ENCODE measurements around the gene CREBRF.
"Not testable (repeated sequence)": the region's sequence is repeated elsewhere in the genome, so short reads cannot be mapped to it uniquely, and the experiment has no call there.

CREBRF gene

GRCh38 chr5:173148354-173148753 is 92.2 kb downstream of the CREBRF start:
- no peak for ATAC-seq
- Mint-ChIP-seq H3K4me1 (peaks cover 11% of the 10 kb centered on the region), H3K4me3 (no peak overlapping the region), H3K36me3 (peaks cover 69% of the 10 kb centered on the region), H3K9me3 (no peaks in the 10 kb centered on the region), H3K27ac (no peak overlapping the region)
- no peak for DNase-seq (ENCODE audit: low spot score in 2 of 2)

DNA sequence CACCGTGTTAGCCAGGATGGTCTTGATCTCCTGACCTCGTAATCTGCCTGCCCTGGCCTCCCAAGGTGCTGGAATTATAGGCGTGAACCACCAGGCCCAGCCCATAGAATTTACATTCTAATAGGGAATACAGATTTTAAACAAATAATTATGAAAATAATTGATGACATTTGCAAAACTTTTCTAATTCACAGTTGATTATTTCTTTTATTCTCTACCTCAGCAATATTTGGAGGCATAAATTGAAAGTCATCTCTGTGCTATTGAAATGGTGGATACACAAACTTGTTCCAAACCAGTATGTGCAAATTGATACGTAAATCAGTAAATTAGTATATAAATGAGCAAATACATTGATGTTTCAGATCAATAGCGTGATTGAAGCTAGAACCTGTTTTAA is 96.4 kb downstream of the CREBRF start:
- H3K9me3 Mint-ChIP-seq = no peaks in the 10 kb centered on the region
- ATAC-seq = no peak
- peaks cover 1% of the 10 kb centered on the region for H3K4me1 Mint-ChIP-seq
- no peak overlapping the region for H3K27ac Mint-ChIP-seq
- H3K36me3 Mint-ChIP-seq = peaks cover 86% of the 10 kb centered on the region
- H3K4me3 Mint-ChIP-seq = no peak overlapping the region
- no peak for DNase-seq (ENCODE audit: low spot score in 2 of 2)

GRCh38 chr5:173153842-173154241 is 97.7 kb downstream of the CREBRF start:
- Mint-ChIP-seq H3K4me3 (no peak overlapping the region), H3K36me3 (peaks cover 96% of the 10 kb centered on the region), H3K27ac (peak overlapping the region; percentile 37), H3K9me3 (no peaks in the 10 kb centered on the region), H3K4me1 (no peaks in the 10 kb centered on the region)
- DNase-seq (ENCODE audit: low spot score in 2 of 2) (no peak), ATAC-seq (no peak)

DNA sequence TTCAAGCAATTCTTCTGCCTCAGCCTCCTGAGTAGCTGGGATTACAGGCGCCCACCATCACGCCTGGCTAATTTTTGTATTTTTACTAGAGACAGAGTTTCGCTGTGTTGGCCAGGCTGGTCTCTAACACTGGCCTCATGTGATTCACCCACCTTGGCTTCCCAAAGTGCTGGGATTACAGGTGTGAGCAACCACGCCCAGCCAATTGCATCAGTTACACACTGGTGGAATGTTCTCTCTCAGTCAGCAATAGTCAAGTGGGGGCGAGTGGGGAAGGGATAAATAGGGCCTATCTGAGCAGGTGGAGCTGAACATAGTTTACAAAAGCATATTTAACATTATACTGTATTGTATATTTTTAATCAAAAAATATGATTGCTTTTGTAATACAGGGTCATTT is 98.5 kb downstream of the CREBRF start:
- H3K27ac Mint-ChIP-seq; H3K4me3 Mint-ChIP-seq; ATAC-seq; H3K9me3 Mint-ChIP-seq; DNase-seq (ENCODE audit: low spot score in 2 of 2); H3K4me1 Mint-ChIP-seq: not testable (repeated sequence)
- H3K36me3 Mint-ChIP-seq = peaks cover 100% of the 10 kb centered on the region

- Mint-ChIP-seq H3K36me3 (peaks cover 97% of the 10 kb centered on the region), H3K4me1 (no peaks in the 10 kb centered on the region), H3K27ac (no peak overlapping the region), H3K9me3 (no peaks in the 10 kb centered on the region), H3K4me3 (no peak overlapping the region)
- ATAC-seq (no peak), DNase-seq (ENCODE audit: low spot score in 2 of 2) (no peak)
These were observed 99.8 kb downstream of the CREBRF start for GRCh38 chr5:173155912-173156311.

- H3K9me3 Mint-ChIP-seq = no peaks in the 10 kb centered on the region
- no peaks in the 10 kb centered on the region for H3K4me1 Mint-ChIP-seq
- DNase-seq (ENCODE audit: low spot score in 2 of 2) (no peak), ATAC-seq (no peak)
- no peak overlapping the region for H3K4me3 Mint-ChIP-seq
- no peak overlapping the region for H3K27ac Mint-ChIP-seq
- H3K36me3 Mint-ChIP-seq = peaks cover 93% of the 10 kb centered on the region
These were observed 102.2 kb downstream of the CREBRF start for GRCh38 chr5:173158366-173158765.

DNA sequence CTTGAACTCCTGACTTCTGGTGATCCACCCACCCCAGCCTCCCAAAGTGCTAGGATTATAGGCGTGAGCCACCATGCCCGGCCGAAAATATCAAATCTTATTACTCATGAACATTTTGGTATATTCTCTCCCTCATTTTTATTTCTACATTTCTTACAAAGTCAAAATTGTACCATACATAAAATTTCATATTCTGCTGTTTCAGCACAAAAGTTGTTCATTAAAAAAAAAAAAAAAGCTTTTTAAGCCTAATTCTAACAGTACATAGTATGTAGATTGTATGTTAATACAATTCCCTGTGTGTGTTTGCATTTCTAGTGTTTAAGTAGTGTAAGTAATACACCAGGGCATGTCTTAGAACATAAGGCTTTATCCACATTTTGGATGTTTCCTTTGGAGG is 103.1 kb downstream of the CREBRF start:
- H3K27ac Mint-ChIP-seq = no peak overlapping the region
- H3K36me3 Mint-ChIP-seq = peaks cover 92% of the 10 kb centered on the region
- ATAC-seq = no peak
- no peak for DNase-seq (ENCODE audit: low spot score in 2 of 2)
- H3K9me3 Mint-ChIP-seq = no peaks in the 10 kb centered on the region
- H3K4me1 Mint-ChIP-seq = no peaks in the 10 kb centered on the region
- no peak overlapping the region for H3K4me3 Mint-ChIP-seq

- Mint-ChIP-seq H3K4me1 (no peaks in the 10 kb centered on the region), H3K27ac (no peak overlapping the region), H3K36me3 (peaks cover 80% of the 10 kb centered on the region), H3K4me3 (no peak overlapping the region), H3K9me3 (no peaks in the 10 kb centered on the region)
- ATAC-seq (no peak), DNase-seq (ENCODE audit: low spot score in 2 of 2) (no peak)
These were observed 105.0 kb downstream of the CREBRF start for GRCh38 chr5:173161148-173161547.

DNA sequence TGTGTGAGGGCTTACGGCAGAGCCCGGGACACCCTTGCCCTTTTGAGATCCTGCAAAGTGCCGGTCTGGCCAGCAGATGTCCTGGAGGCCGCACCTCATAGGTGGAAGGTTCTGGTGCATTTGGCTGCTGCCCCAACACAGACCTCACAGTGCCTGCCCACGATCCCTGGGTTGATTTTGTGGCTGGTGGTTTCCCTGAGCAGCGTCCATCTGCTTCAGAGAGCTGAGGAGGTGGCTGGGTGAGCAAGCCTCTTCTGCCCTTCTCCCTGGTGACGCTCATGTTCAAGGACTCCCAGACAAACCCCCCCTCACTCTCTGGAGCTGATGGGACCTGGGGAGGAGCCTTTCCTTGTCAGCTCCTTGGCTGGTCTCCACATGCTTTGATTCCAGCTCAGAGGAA is 107.1 kb downstream of the CREBRF start:
- Mint-ChIP-seq H3K36me3 (peaks cover 60% of the 10 kb centered on the region), H3K9me3 (no peaks in the 10 kb centered on the region), H3K27ac (no peak overlapping the region), H3K4me1 (no peaks in the 10 kb centered on the region), H3K4me3 (no peak overlapping the region)
- ATAC-seq = no peak
- no peak for DNase-seq (ENCODE audit: low spot score in 2 of 2)

DNA sequence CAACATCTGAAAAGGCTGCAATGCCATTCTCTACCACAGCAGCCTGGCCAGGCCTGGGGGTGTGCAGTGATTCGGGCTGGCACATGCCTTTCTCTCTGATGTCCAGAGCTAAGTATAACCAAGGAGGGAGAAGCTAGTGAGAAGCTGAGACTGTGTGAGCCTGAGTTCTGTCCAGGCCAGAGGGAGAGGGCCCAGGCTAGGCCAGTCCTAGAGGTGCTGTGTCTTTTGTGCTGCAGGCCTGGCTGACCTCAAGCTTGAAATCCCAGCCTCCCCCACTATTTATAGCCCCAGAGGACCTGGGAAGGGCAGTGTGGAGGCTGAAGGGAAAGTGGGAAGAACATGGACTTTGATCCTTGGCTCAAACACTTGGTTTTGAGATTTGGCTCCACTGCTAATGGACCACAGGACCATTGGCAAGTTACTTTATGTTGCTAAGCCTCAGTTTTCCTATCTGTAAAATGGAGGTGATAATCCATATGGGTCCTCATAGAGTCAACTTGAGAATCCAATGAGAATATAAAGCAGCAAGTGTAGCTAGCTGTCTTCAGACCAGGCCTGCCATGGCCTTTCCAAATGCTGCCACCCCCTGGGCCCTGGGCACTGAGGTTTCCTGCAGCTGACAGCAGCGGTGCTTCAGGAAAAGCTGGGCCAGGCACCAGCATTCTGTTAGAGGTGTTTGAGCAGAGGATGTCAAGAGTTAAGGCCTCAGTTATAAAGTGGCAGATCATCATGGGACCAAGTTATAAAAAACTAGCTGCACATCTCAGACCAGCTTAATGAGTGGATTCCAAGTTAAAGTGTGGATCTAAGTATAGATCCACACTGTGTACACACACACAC is 109.2 kb downstream of the CREBRF start:
- Mint-ChIP-seq H3K4me3 (no peak overlapping the region), H3K36me3 (peaks cover 39% of the 10 kb centered on the region), H3K27ac (peak overlapping the region; percentile 64), H3K4me1 (no peaks in the 10 kb centered on the region), H3K9me3 (no peaks in the 10 kb centered on the region)
- ATAC-seq (no peak), DNase-seq (ENCODE audit: low spot score in 2 of 2) (no peak)

DNA sequence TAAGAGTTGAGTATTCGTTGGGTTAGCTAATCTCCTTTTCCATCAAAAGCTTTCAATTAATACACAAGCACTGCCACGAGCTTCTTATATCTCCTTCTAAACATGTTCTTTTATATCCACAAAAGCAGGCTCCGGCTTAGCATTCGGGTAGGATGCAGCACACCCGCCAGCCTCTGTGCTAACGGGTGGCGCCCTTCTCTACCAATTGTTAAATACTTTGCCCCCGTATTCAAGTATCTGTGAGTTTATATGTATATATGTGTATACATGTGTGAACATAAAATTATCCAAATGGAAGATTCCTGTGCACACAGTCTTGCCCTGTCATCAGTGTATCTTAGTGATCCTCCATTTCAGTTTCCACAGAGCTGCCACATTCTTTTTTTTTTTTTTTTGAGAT is 116.0 kb downstream of the CREBRF start:
- DNase-seq (ENCODE audit: low spot score in 2 of 2) (no peak), ATAC-seq (no peak)
- no peak overlapping the region for H3K27ac Mint-ChIP-seq
- no peak overlapping the region for H3K4me3 Mint-ChIP-seq
- no peaks in the 10 kb centered on the region for H3K36me3 Mint-ChIP-seq
- no peaks in the 10 kb centered on the region for H3K4me1 Mint-ChIP-seq
- H3K9me3 Mint-ChIP-seq = no peaks in the 10 kb centered on the region

- ATAC-seq (no peak), DNase-seq (ENCODE audit: low spot score in 2 of 2) (no peak)
- no peak overlapping the region for H3K27ac Mint-ChIP-seq
- no peaks in the 10 kb centered on the region for H3K36me3 Mint-ChIP-seq
- no peaks in the 10 kb centered on the region for H3K4me1 Mint-ChIP-seq
- no peaks in the 10 kb centered on the region for H3K9me3 Mint-ChIP-seq
- H3K4me3 Mint-ChIP-seq = no peak overlapping the region
These were observed 119.4 kb downstream of the CREBRF start for GRCh38 chr5:173175523-173175922.

GRCh38 chr5:173178369-173178910 is 122.3 kb downstream of the CREBRF start:
- no peak overlapping the region for H3K27ac Mint-ChIP-seq
- ATAC-seq (peak; percentile 51), DNase-seq (ENCODE audit: low spot score in 2 of 2) (no peak)
- H3K4me3 Mint-ChIP-seq = no peak overlapping the region
- H3K36me3 Mint-ChIP-seq = no peaks in the 10 kb centered on the region
- H3K9me3 Mint-ChIP-seq = no peaks in the 10 kb centered on the region
- H3K4me1 Mint-ChIP-seq = no peaks in the 10 kb centered on the region

DNA sequence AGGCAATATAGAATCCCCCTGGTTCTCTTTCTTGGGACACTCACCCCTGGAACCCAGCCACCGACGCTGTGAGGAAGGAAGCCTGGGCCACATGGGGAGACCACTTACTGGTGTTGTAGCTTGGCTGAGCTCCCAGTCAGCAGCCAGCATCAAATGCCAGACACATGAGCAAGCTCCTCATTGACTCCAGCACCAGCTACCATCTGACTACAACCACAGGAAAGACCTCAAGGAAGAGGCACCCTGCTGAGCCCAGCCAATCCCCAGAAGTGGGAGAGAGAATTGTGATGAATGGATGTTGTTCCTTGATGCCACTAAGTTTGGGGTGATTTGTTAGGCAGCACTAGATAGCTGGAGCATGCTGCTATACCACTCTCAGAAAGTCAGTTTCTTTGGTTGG is 124.2 kb downstream of the CREBRF start:
- Mint-ChIP-seq H3K4me1 (no peaks in the 10 kb centered on the region), H3K4me3 (no peak overlapping the region), H3K9me3 (no peaks in the 10 kb centered on the region), H3K36me3 (no peaks in the 10 kb centered on the region), H3K27ac (no peak overlapping the region)
- DNase-seq (ENCODE audit: low spot score in 2 of 2) (no peak), ATAC-seq (no peak)

DNA sequence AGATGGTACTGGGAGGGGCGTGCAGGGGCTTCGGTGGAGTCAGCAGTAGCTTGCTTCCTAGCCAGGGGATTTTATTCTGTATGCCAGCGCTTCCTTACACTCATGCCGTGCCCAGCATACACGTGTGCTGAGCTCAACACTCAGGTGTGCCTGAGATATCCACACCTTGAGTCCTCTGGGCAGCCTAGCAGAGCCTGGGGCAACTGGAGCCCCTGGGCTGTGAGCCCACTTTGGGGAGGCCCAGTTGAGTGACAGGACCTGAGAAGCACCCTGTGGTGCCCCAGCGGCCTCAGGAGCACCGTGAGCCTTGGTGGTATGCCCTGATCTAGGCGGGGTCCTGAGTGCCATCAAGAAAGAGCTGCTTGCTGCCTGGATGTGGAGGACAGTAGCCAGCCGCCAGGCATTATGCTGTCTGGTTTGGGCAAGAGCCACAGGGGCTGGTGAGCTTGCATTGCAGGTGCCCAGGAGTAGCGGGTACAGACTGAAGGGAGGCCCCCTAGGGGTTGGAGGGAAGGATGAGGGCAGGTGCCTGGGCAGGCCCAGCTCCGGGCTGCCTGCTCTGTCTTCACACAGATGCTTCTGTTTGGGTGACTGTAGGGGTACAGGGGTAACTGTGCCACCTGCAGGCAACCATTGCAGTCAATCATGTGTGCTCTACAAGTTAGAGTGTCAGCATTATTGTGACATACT is 131.0 kb downstream of the CREBRF start:
- Mint-ChIP-seq H3K4me3 (no peak overlapping the region), H3K9me3 (no peaks in the 10 kb centered on the region), H3K27ac (no peak overlapping the region), H3K36me3 (no peaks in the 10 kb centered on the region), H3K4me1 (no peaks in the 10 kb centered on the region)
- DNase-seq (ENCODE audit: low spot score in 2 of 2) (no peak), ATAC-seq (peak; percentile 73)

DNA sequence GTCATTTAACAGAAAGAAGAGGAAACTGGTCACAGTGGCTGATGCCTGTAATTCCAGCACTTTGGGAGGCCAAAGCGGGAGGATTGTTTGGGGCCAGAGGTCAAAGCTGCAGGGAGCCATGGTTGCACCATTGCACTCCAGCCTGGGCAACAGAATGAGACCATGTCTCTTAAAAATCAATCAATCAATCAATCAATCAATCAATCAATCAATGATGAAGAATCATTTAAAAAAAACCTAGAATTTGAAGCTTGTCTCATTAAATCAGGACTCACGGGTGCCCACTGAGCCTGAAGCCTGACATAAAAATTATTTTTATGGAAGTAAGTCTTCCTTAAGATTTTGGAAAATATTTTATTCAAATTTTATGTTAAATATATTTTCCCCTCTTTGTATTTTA is 132.1 kb downstream of the CREBRF start:
- Mint-ChIP-seq H3K27ac (no peak overlapping the region), H3K4me3 (no peak overlapping the region), H3K9me3 (no peaks in the 10 kb centered on the region), H3K4me1 (no peaks in the 10 kb centered on the region), H3K36me3 (no peaks in the 10 kb centered on the region)
- DNase-seq (ENCODE audit: low spot score in 2 of 2) = no peak
- no peak for ATAC-seq
